HG02798 (cell line): ENCODE data around the gene MCC.

Experiments used
- ATAC-seq: cut with Tn5 transposase; IDR thresholded peaks from one replicate; pipeline ENCODE4 v1.9.1; 2021; ENCODE audit warnings: mild to moderate bottlenecking; ENCODE audit not compliant: unreplicated experiment, poor library complexity

MCC gene

DNA sequence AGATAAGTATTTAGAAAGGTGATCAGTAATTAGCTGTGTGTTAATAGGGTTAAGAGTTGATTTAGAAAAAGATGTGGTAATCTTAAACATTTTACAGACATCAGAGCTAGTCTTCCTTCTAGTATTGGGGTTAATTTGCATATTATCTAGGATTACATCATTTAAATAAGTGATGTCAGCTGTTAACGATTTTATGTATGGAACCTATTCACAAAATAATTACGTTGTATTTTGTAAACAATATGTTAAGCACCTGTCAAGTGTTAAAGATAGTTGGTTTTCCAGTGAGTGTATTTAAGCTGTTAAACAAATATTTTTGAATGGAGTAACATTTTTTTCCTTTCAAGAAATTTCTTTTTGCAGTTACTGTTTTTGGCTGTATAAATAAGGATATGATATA lies 509.4 kb downstream of the MCC start:
- no peak for ATAC-seq

DNA sequence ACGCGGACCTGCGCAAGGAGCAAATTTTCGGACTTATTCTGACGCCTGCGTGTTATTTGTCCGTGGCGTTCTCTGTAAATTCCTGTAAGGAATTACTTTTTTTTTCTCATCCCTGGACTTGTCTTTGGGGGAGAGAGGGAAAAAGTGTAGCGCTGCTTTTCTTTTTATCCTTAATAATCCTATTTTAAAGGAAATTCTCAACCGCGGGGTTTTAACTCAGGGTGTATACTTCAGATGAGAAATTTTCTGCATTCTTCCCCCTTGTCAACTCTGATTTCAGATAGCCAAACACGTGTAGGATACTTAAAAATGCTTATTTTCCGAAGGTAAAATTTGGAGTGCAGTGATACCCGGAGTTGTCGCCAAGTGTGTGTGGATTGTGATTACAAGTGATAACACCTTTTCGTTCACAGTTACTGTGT lies 510.8 kb downstream of the MCC start:
- ATAC-seq = no peak

DNA sequence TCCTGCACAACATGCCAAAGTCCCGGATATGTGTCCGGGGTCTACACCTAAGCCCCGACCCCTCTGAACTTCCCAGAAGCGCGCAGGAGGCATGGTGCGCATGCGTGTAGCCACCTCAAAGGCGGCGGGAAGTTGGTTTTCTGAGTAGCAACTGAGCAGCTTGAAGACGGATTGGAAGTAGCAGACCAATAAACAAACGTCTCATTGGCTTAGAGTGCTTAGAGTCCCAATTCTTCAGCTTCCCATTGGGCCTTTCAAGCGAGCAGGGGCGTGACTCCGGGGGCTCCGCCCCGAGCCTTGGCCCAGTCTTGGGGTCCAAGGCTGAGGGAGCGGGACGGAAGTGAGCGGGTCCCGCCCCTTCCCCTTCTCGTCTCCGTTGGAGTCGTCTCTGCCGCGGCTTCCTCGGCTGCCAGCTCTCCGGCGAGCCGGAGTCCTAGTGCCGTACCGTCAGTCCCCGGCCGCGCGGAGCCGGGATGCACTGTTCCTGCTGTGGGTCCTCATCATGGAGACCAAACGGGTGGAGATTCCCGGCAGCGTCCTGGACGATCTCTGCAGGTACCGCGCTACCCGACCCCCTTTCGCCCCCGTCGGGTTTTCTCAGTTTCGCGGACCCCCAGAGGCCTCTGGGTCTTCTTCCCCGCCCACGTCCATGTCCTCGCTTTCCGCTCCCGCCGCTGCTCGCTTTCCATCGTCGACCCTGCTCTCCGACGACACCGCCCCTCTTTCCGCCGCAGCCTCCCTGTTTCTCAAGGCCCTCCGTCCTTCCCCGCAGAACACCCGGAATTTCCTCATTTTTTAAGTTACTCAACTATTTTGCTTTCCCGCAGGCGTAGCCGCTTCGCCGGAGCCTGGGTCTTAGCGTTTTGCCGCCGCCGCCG lies 511.6 kb downstream of the MCC start, which contains the start of gene DCP2:
DCP2 (plus strand) TSS at position 367 of the 878 bp plus-strand sequence; CDS start at position 503, 136 bp downstream.
- ATAC-seq = peak; percentile 98

DNA sequence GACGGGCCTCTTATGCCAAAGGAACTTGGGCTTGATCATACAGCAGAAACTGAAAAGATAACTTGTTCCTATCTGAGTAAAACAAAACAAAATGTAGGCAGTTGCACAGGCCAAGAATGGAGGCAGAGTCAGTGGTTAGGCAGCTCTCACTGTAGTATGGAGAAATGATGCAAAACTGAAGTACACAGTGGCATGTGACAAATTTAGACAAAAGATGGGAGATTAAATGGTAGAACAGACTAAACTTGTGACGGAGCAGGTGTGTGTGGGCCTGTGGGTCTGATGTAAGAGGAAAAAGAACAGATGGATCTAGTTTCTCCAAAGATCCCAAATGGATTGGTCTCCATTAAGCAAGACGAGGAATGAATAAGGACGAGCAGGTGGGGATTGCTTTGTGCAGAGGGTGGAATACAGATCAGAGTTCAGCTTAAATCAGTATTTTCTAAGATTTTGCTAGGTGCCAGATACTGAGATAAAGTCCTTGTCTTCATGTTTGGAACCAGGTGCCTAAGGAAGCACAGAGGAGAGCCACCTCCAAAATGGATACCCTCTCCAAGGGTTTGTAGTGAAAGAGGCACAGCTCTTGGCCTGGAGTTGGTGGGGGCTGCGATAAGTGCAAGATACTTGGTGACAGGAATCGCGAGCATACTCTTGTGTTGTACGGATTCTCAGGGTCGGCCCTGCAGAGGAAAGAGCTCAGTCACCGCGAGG lies 512.4 kb downstream of the MCC start:
- peak; percentile 16 for ATAC-seq

DNA sequence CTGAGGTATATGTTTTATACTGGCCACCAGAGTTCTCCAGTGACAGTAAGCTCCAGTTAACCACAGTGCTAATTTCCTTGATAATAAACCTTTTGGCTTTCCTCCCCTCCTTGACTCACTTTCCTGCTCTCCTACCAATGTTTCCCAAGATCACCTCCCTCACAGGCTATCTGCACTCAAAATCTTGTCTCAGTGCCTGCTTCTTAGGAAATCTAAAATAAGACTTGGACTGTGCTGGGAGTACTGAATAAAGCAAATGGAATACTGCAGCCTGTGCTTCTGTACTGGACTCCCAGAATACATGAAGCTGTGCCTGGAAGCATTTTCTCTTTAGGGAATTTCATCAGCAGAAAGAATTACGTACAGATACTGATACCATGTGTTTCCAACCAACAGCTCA lies 513.4 kb downstream of the MCC start:
- ATAC-seq = no peak

DNA sequence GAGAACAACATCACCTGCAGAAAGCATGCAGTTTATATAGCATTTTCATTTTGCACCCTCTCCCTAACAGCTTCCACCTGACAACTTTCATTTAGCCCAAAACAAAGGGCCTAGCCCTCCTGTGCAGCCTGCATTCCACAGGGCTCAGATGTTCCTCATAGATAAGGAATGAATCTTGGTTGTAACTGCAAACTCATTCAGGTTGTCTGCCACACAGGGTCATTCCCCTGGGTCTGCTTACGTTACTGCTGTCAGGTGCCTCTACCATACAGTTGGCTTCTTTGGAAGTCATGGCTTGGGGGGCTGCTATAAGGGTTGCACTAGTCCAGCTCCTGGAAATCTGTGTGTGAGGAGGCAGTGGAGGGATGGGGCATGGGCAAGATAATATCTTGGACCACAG lies 514.3 kb downstream of the MCC start:
- ATAC-seq = no peak

DNA sequence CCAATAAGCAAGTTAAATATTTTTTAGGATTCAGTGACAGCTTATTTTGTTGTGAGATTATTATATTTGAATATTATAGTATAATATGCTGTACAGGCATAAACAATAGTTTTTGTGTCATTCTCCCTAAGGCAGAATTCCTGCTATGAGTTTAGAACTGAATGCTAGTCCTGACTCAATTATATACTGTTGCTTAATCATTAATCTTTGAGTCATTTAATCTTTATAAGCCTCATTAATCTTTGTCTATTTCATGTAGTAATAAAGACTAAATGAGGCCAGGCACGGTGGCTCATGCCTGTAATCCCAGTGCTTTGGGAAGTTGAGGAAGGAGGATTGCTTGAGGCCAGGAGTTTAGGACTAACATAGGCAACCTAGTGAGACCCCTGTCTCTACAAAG lies 515.2 kb downstream of the MCC start:
- ATAC-seq = no peak
